ENCODE data around the gene GPR160.

GPR160 gene

DNA sequence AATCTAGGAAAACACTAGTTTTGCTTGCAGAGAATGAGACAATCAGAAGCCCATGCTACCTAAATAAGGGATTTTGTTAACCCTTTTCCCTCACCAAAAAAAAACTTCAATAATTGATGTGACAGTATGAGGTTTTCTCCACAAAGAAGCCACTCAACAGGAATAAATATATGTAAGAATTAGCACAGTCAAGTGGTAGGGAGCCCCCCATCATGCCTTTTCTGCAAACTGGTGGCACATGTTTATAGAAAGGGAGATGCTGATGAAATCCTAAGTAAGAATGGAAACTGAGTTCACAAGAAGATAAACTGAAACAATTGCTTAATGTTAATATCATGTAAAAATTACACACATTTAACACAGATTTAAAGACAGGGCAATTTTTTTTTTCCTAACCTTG, 92.7 kb downstream of the GPR160 start:
- in situ Hi-C loops (cut with MboI; ENCODE audit: low sequenced_read_pairs, unreplicated experiment), result no loop called here
- DNase-seq (ENCODE audit: low spot score), result no peak
- TF ChIP-seq, protein P1, sequence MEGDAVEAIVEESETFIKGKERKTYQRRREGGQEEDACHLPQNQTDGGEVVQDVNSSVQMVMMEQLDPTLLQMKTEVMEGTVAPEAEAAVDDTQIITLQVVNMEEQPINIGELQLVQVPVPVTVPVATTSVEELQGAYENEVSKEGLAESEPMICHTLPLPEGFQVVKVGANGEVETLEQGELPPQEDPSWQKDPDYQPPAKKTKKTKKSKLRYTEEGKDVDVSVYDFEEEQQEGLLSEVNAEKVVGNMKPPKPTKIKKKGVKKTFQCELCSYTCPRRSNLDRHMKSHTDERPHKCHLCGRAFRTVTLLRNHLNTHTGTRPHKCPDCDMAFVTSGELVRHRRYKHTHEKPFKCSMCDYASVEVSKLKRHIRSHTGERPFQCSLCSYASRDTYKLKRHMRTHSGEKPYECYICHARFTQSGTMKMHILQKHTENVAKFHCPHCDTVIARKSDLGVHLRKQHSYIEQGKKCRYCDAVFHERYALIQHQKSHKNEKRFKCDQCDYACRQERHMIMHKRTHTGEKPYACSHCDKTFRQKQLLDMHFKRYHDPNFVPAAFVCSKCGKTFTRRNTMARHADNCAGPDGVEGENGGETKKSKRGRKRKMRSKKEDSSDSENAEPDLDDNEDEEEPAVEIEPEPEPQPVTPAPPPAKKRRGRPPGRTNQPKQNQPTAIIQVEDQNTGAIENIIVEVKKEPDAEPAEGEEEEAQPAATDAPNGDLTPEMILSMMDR (IDR thresholded peaks at IDR 0.05; ENCODE audit: borderline replicate concordance, control extremely low read depth, extremely low read depth, insufficient read depth, missing control alignments), result no peak

DNA sequence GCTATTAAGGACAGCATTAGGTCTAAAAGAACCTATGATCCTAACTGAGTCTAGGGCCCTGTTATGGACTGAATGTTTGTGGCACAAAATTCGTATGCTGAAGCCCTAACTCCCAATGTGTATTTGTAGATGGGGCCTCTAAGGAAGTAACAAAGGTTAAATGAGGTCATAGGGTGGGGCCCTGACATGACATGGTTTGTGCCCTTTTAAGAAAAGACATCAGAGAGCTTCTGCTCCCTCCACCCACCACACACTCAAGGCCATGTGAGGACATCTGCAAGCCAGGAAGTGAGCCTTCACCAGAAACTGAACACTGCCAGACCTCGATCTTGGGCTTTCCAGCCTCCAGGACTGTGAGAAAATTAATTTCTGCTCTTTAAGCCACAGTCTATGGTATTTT, 94.5 kb downstream of the GPR160 start:
- in situ Hi-C loops (cut with MboI; ENCODE audit: low sequenced_read_pairs, unreplicated experiment), result no loop called here
- no peak for DNase-seq (ENCODE audit: low spot score)
- TF ChIP-seq, protein P1 (IDR thresholded peaks at IDR 0.05; ENCODE audit: borderline replicate concordance, control extremely low read depth, extremely low read depth, insufficient read depth, missing control alignments), result no peak

Data from GM13976 (cell line).